OCI-LY1 (cell line): ENCODE measurements around the gene DNAI7.

Experiments
- H2AFZ ChIP-seq: fragments of 200-600 bp; sonication (generic), shearing (Covaris generic); 2 replicates; pipeline ENCODE4 v1.6.0; 2014; ENCODE audit warnings: antibody characterized with exemption, mild to moderate bottlenecking, low read length
- H3F3A ChIP-seq: fragments of 200-600 bp; sonication (generic), shearing (Covaris generic); 2 replicates; pipeline ENCODE4 v1.6.0; 2014; ENCODE audit warnings: mild to moderate bottlenecking, antibody characterized with exemption, low read length, moderate library complexity; ENCODE audit not compliant: insufficient read depth
- H3K27ac ChIP-seq: fragments of 200-600 bp; sonication (generic); 2 replicates; pipeline ENCODE4 v1.5.1; 2014; ENCODE audit warnings: low read length, mixed run types, mild to moderate bottlenecking, low read depth; ENCODE audit not compliant: poor library complexity, severe bottlenecking
- H3K27me3 ChIP-seq: fragments of 200-600 bp; sonication (generic); 2 replicates; pipeline ENCODE4 v1.6.0; 2014; ENCODE audit warnings: antibody characterized with exemption, mild to moderate bottlenecking, low read length, moderate library complexity; ENCODE audit not compliant: insufficient read depth
- H3K36me3 ChIP-seq: fragments of 200-600 bp; sonication (generic); 2 replicates; pipeline ENCODE4 v1.6.1; 2014; ENCODE audit warnings: mild to moderate bottlenecking, antibody characterized with exemption, low read length, moderate library complexity, mixed read lengths; ENCODE audit not compliant: insufficient read depth
- H3K4me1 ChIP-seq: fragments of 200-600 bp; sonication (generic); 2 replicates; pipeline ENCODE4 v1.5.1; 2014; ENCODE audit warnings: mild to moderate bottlenecking, low read length, moderate library complexity; ENCODE audit not compliant: insufficient read depth, severe bottlenecking
- H3K4me2 ChIP-seq: fragments of 200-600 bp; sonication (generic), shearing (Covaris generic); 2 replicates; pipeline ENCODE4 v1.6.1; 2014; ENCODE audit warnings: low read length
- H3K4me3 ChIP-seq: fragments of 200-600 bp; sonication (generic); 2 replicates; pipeline ENCODE4 v1.5.1; 2014; ENCODE audit warnings: low read length, low read depth, mild to moderate bottlenecking, mixed read lengths; ENCODE audit not compliant: poor library complexity, severe bottlenecking
- H3K79me2 ChIP-seq: fragments of 200-600 bp; shearing (Covaris generic); 2 replicates; pipeline ENCODE4 v1.6.1; 2016; ENCODE audit warnings: mixed run types, low read length, mixed read lengths; ENCODE audit not compliant: insufficient read depth
- H3K9ac ChIP-seq: fragments of 200-600 bp; sonication (generic), shearing (Covaris generic); 2 replicates; pipeline ENCODE4 v1.6.1; 2014; ENCODE audit warnings: mild to moderate bottlenecking, low read length, mixed read lengths
- H3K9me2 ChIP-seq: fragments of 200-600 bp; sonication (generic), shearing (Covaris generic); 2 replicates; pipeline ENCODE4 v1.6.1; 2014; ENCODE audit warnings: low read depth, mild to moderate bottlenecking, low read length, mixed read lengths
- H3K9me3 ChIP-seq: fragments of 200-600 bp; shearing (Covaris generic); 2 replicates; pipeline ENCODE4 v1.6.1; 2014; ENCODE audit warnings: low read length, mixed read lengths
- H4K20me1 ChIP-seq: fragments of 200-600 bp; sonication (generic), shearing (Covaris generic); 2 replicates; pipeline ENCODE4 v1.6.0; 2016; ENCODE audit warnings: mild to moderate bottlenecking, low read length; ENCODE audit not compliant: insufficient read depth
- CTCF ChIP-seq: fragments of 200-600 bp; sonication (generic), shearing (Covaris generic); IDR thresholded peaks from 2 replicates; pipeline ENCODE4 v1.5.1; 2017; ENCODE audit warnings: mild to moderate bottlenecking, antibody characterized with exemption, low read length, moderate library complexity, mixed read lengths
- EZH2 ChIP-seq: fragments of 200-600 bp; sonication (generic), shearing (Covaris generic); IDR thresholded peaks from 2 replicates; pipeline ENCODE4 v1.8.0; 2017; ENCODE audit warnings: borderline replicate concordance, mixed run types, mild to moderate bottlenecking, antibody characterized with exemption, low read length, moderate library complexity, mixed read lengths

The DNAI7 gene

DNA sequence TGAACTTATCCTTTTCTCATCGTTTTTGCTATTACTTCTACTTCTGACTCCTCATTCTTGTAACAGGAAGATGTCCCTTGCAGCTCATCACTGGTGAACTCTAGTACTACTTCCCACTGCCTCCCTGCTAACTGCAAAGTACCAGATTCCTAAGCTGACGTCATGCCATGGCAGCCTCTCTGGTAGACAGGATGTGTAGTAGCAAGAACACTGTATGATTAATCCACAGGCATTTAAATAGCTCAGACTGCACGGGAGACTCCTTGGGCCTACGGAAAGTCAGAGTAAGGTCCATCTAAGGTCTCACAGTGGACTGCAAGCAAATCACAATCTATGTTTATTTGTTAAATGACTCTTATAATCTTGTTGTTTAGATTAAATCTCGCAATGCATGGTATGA is 43.5 kb downstream of the DNAI7 start:
- Histone ChIP-seq H2AFZ (no peak overlapping the region), H3K27ac (no peak overlapping the region)
- TF ChIP-seq EZH2 = no peak
- TF ChIP-seq CTCF = no peak

DNA sequence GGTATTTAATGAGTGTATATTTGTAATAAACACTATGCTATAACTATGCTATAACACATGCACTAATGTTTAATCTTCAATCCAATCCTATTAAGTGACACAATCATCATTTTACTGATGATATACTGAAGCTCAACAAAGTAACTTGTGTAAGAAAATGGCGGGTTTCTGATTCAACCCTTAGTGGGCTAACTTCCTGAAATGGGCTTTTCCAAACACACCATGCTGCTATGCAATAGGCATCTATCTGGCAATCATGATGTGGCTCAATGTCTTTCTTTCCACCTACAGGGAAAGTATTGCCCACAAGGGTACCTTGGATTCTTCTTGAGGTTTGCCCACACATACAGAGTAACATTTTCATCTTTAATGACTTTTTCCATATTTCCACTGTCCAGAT is 48.3 kb downstream of the DNAI7 start:
- H2AFZ ChIP-seq = no peak overlapping the region
- H4K20me1 ChIP-seq = no peaks in the 10 kb centered on the region
- no peaks in the 10 kb centered on the region for H3K36me3 ChIP-seq
- no peaks in the 10 kb centered on the region for H3K4me1 ChIP-seq
- H3K4me3 ChIP-seq = no peak overlapping the region
- H3K27me3 ChIP-seq = no peaks in the 10 kb centered on the region
- no peaks in the 10 kb centered on the region for H3K79me2 ChIP-seq
- no peak overlapping the region for H3K9ac ChIP-seq
- no peaks in the 10 kb centered on the region for H3K9me3 ChIP-seq
- TF ChIP-seq CTCF = no peak
- TF ChIP-seq EZH2 = no peak
- H3F3A ChIP-seq = no peaks in the 10 kb centered on the region
- no peak overlapping the region for H3K27ac ChIP-seq
- no peaks in the 10 kb centered on the region for H3K9me2 ChIP-seq
- no peak overlapping the region for H3K4me2 ChIP-seq

More for the DNA sequence above, 43.5 kb downstream of the DNAI7 start:
- H4K20me1 ChIP-seq = no peaks in the 10 kb centered on the region
- peaks cover 8% of the 10 kb centered on the region for H3K4me1 ChIP-seq
- no peaks in the 10 kb centered on the region for H3K9me2 ChIP-seq
- no peaks in the 10 kb centered on the region for H3K36me3 ChIP-seq
- no peaks in the 10 kb centered on the region for H3F3A ChIP-seq
- H3K9ac ChIP-seq = no peak overlapping the region
- H3K27me3 ChIP-seq = no peaks in the 10 kb centered on the region
- H3K79me2 ChIP-seq = no peaks in the 10 kb centered on the region
- no peaks in the 10 kb centered on the region for H3K9me3 ChIP-seq
- no peak overlapping the region for H3K4me3 ChIP-seq
- H3K4me2 ChIP-seq = no peak overlapping the region

- no peaks in the 10 kb centered on the region for H3K79me2 ChIP-seq
- no peaks in the 10 kb centered on the region; the same call in 1 of the 2 replicates for H3F3A ChIP-seq
- no peaks in the 10 kb centered on the region for H3K9me2 ChIP-seq
- H2AFZ ChIP-seq = no peak overlapping the region
- H3K9ac ChIP-seq = no peak overlapping the region
- peak; percentile 79 for TF ChIP-seq CTCF
- TF ChIP-seq EZH2 = no peak
- no peak overlapping the region for H3K27ac ChIP-seq
- no peaks in the 10 kb centered on the region for H3K4me1 ChIP-seq
- H3K4me3 ChIP-seq = no peak overlapping the region
- H3K36me3 ChIP-seq = no peaks in the 10 kb centered on the region
- no peak overlapping the region for H3K4me2 ChIP-seq
- no peaks in the 10 kb centered on the region for H4K20me1 ChIP-seq
- no peaks in the 10 kb centered on the region for H3K27me3 ChIP-seq
- no peaks in the 10 kb centered on the region for H3K9me3 ChIP-seq
These were observed 59.3 kb downstream of the DNAI7 start for GRCh38 chr12:25135531-25136154.
